ENCODE results near the gene SLC5A4. TPM values are rescaled to one million over a fixed set of nuclear protein-coding genes. Genes with fewer than 3 reads are reported as not detected.

The SLC5A4 gene
- total and polyA plus RNA-seq, 12 donors, result 0.06 to 0.89 (median 0.20) TPM; not detected in 2

- DNase-seq, result no peak
- H3K4me3 ChIP-seq, result no peak overlapping the region
- WGBS, 2 donors, result 82 to 85% methylated on average over 3 of the region's 3 CpGs
- H3K27me3 ChIP-seq, result no peaks in the 10 kb centered on the region
- H3K36me3 ChIP-seq, result no peaks in the 10 kb centered on the region
- no peak for TF ChIP-seq CTCF (IDR thresholded peaks at IDR 0.05)
- H3K9me3 ChIP-seq, result no peaks in the 10 kb centered on the region
- H3K27ac ChIP-seq, result no peak overlapping the region
- intact Hi-C loops (cut with DNase I), result no loop called here
- peaks cover 0 to 16% (median 0%) of the 10 kb centered on the region in 9 donors for H3K4me1 ChIP-seq
- ATAC-seq, result no peak
Observed at GRCh38 chr22:32245042-32245441, 10.1 kb downstream of the SLC5A4 start.

- Histone ChIP-seq H3K27me3 (no peaks in the 10 kb centered on the region), H3K4me3 (no peak overlapping the region), H3K36me3 (no peaks in the 10 kb centered on the region), H3K9me3 (no peaks in the 10 kb centered on the region), H3K27ac (no peak overlapping the region), H3K4me1 (peaks cover 0 to 16% (median 0%) of the 10 kb centered on the region in 9 donors)
- 90 to 95% methylated on average over 1 of the region's 1 CpG for WGBS, 2 donors
- TF ChIP-seq CTCF (IDR thresholded peaks at IDR 0.05), result no peak
- no peak for DNase-seq
- ATAC-seq, result no peak
- intact Hi-C loops (cut with DNase I), result no loop called here
Observed at GRCh38 chr22:32244547-32244946, 10.6 kb downstream of the SLC5A4 start.

GRCh38 chr22:32240461-32240860 lies 14.7 kb downstream of the SLC5A4 start:
- intact Hi-C loops (cut with DNase I), result no loop called here
- Histone ChIP-seq H3K27me3 (peaks cover 0 to 4% (median 0%) of the 10 kb centered on the region in 7 donors), H3K27ac (no peak overlapping the region), H3K4me3 (no peak overlapping the region), H3K36me3 (no peaks in the 10 kb centered on the region), H3K4me1 (no peaks in the 10 kb centered on the region), H3K9me3 (no peaks in the 10 kb centered on the region)
- WGBS, 2 donors, result 76 to 85% methylated on average over 2 of the region's 2 CpGs
- no peak for TF ChIP-seq CTCF (IDR thresholded peaks at IDR 0.05)
- ATAC-seq (no peak), DNase-seq (no peak)

GRCh38 chr22:32237906-32238305 lies 17.2 kb downstream of the SLC5A4 start:
- 78 to 96% methylated on average over 1 of the region's 1 CpG for WGBS, 2 donors
- H3K4me1 ChIP-seq, result no peaks in the 10 kb centered on the region
- intact Hi-C loops (cut with DNase I), result no loop called here
- H3K36me3 ChIP-seq, result no peaks in the 10 kb centered on the region
- ATAC-seq (no peak), DNase-seq (no peak)
- H3K27me3 ChIP-seq, result peaks cover 0 to 12% (median 4%) of the 10 kb centered on the region in 7 donors
- TF ChIP-seq CTCF (IDR thresholded peaks at IDR 0.05), result no peak
- no peak overlapping the region for H3K4me3 ChIP-seq
- no peaks in the 10 kb centered on the region for H3K9me3 ChIP-seq
- no peak overlapping the region for H3K27ac ChIP-seq
